Keratinocyte (primary cell): Measurements from ENCODE around the gene ALPP. TPM values are rescaled to one million over a fixed set of nuclear protein-coding genes. Genes with fewer than 3 reads are reported as not detected.

Source experiments
- DNase-seq: peaks from one replicate; pipeline ENCODE4 v3.0.0-alpha.2; 2011; ENCODE audit warnings: low read depth, missing footprints, low spot score
- FAIRE-seq: peaks from 2 replicates; lab custom pipeline; 2011; peaks lifted over from hg19 to GRCh38; lab: Jason Lieb, UNC
- H2AFZ ChIP-seq: 2 replicates; pipeline ENCODE4 v1.6.0; 2012; ENCODE audit warnings: low read length, control low read depth, inconsistent platforms; ENCODE audit not compliant: control insufficient read depth
- H3K27ac ChIP-seq: 2 replicates; pipeline ENCODE4 v1.5.1; 2011; ENCODE audit warnings: low read length; ENCODE audit not compliant: control insufficient read depth, insufficient read depth
- H3K27me3 ChIP-seq: 3 replicates; pipeline ENCODE4 v1.6.0; 2011; ENCODE audit warnings: low read length; ENCODE audit not compliant: control insufficient read depth, insufficient read depth; ENCODE audit errors: extremely low read depth
- H3K36me3 ChIP-seq, 2 experiments: 2 replicates in 1 of 2; 3 replicates in 1 of 2; pipeline ENCODE4 v1.5.1; 2011; ENCODE audit warnings: low read length in 2 of 2, mild to moderate bottlenecking in 1 of 2; ENCODE audit not compliant: control insufficient read depth in 2 of 2, insufficient read depth in 2 of 2; ENCODE audit errors: extremely low read depth in 1 of 2
- H3K4me1 ChIP-seq: 3 replicates; pipeline ENCODE4 v1.5.1; 2011; ENCODE audit warnings: low read length; ENCODE audit not compliant: control insufficient read depth, insufficient read depth; ENCODE audit errors: extremely low read depth
- H3K4me2 ChIP-seq: 3 replicates; pipeline ENCODE4 v1.6.0; 2011; ENCODE audit warnings: low read depth, low read length; ENCODE audit not compliant: control insufficient read depth, insufficient read depth; ENCODE audit errors: extremely low read depth
- H3K4me3 ChIP-seq, 3 experiments: fragments of 200-600 bp in 1 of 3; sonication (generic) in 1 of 3; 2 replicates in 2 of 3; 3 replicates in 1 of 3; pipeline ENCODE4 v1.5.1; 2011 to 2016; ENCODE audit warnings: low read length in 3 of 3, mild to moderate bottlenecking in 3 of 3, control low read depth in 2 of 3, inconsistent platforms in 1 of 3, low read depth in 1 of 3, mixed read lengths in 1 of 3, mixed run types in 1 of 3, moderate library complexity in 1 of 3; ENCODE audit not compliant: control insufficient read depth in 2 of 3, insufficient read depth in 2 of 3; ENCODE audit errors: extremely low read depth in 1 of 3
- H3K79me2 ChIP-seq: 2 replicates; pipeline ENCODE4 v1.6.0; 2012; ENCODE audit warnings: low read length; ENCODE audit not compliant: control insufficient read depth, insufficient read depth
- H3K9ac ChIP-seq: 3 replicates; pipeline ENCODE4 v1.6.0; 2011; ENCODE audit warnings: low read length; ENCODE audit not compliant: control insufficient read depth, insufficient read depth; ENCODE audit errors: extremely low read depth
- H3K9me1 ChIP-seq: 3 replicates; pipeline ENCODE4 v1.6.0; 2011; ENCODE audit warnings: low read length; ENCODE audit not compliant: control insufficient read depth, insufficient read depth; ENCODE audit errors: extremely low read depth
- H3K9me3 ChIP-seq: 2 replicates; pipeline ENCODE4 v1.5.1; 2012; ENCODE audit warnings: low read depth, low read length; ENCODE audit not compliant: control insufficient read depth
- H4K20me1 ChIP-seq: 3 replicates; pipeline ENCODE4 v1.6.0; 2011; ENCODE audit warnings: low read length; ENCODE audit not compliant: control insufficient read depth, insufficient read depth; ENCODE audit errors: extremely low read depth
- CTCF ChIP-seq, 3 experiments: IDR thresholded peaks in 1 of 3; conservative IDR thresholded peaks in 1 of 3; optimal IDR thresholded peaks in 1 of 3; 2 replicates in 2 of 3; 3 replicates in 1 of 3; pipeline versions ENCODE3 to v1.5.1; 2011; ENCODE audit warnings: low read length in 3 of 3, mild to moderate bottlenecking in 3 of 3, moderate library complexity in 2 of 3, control low read depth in 1 of 3, inconsistent platforms in 1 of 3; ENCODE audit not compliant: insufficient read depth in 2 of 3; ENCODE audit errors: extremely low read depth in 1 of 3
- EZH2 ChIP-seq: IDR thresholded peaks from one replicate; pipeline ENCODE4 v1.6.1; 2012; ENCODE audit warnings: inconsistent platforms, mild to moderate bottlenecking, low read length, moderate library complexity
- dilution Hi-C: fragments of 300-500 bp; cut with MboI; formaldehyde crosslinking; loops from one replicate; pipeline ENCODE4 v1.7.0; 2020; ENCODE audit warnings: low sequenced_read_pairs; ENCODE audit not compliant: extremely low pct_ligation_motif_present
- polyA plus RNA-seq, 5 experiments: library from polyadenylated mRNA; depleted of rRNA in 3 of 5; stranded (reverse) in 3 of 5; stranded (forward) in 1 of 5; unstranded in 1 of 5; fragments of >200 nt; gene quantifications; 1 replicate in 1 of 5; 2 replicates in 3 of 5; 3 replicates in 1 of 5; pipeline versions ENCODE4 v1.2.1 to v1.2.3, GENCODE V29; 2011 to 2012; ENCODE audit warnings: missing spikeins in 2 of 5, low read depth in 1 of 5, low replicate concordance in 1 of 5

ALPP gene
- polyA plus RNA-seq, 1 donor (not counting 4 experiments of a cell fraction or from before 2014, with no cell fraction given), result not detected

- Histone ChIP-seq H4K20me1 (no peaks in the 10 kb centered on the region), H3K36me3 (no peaks in the 10 kb centered on the region), H3K4me1 (no peaks in the 10 kb centered on the region), H3K4me3 (no peak overlapping the region), H3K9me1 (no peaks in the 10 kb centered on the region), H3K27me3 (peaks cover 84% of the 10 kb centered on the region), H3K9ac (no peak overlapping the region), H3K4me2 (no peak overlapping the region), H3K9me3 (no peaks in the 10 kb centered on the region), H3K27ac (no peak overlapping the region), H2AFZ (no peak overlapping the region), H3K79me2 (no peaks in the 10 kb centered on the region)
- DNase-seq (no peak), FAIRE-seq (no peak)
- dilution Hi-C loops, result no loop called here
- TF ChIP-seq EZH2 (peak; percentile 80), CTCF (optimal IDR thresholded peaks at IDR 0.05 in 1 of 3, IDR thresholded peaks at IDR 0.05 in 1 of 3, conservative IDR thresholded peaks at IDR 0.05 in 1 of 3; ENCODE audit: extremely low read depth in 1 of 3, insufficient read depth in 2 of 3, low read length in 3 of 3) (no peak)
Measured at GRCh38 chr2:232386740-232387450, 8.3 kb downstream of the ALPP start.

- dilution Hi-C loops, result no loop called here
- FAIRE-seq (no peak), DNase-seq (no peak)
- H3K4me3 ChIP-seq, result no peak overlapping the region
- no peaks in the 10 kb centered on the region for H3K9me3 ChIP-seq
- no peaks in the 10 kb centered on the region for H3K36me3 ChIP-seq
- H3K27me3 ChIP-seq, result peaks cover 76% of the 10 kb centered on the region
- H4K20me1 ChIP-seq, result no peaks in the 10 kb centered on the region
- no peaks in the 10 kb centered on the region for H3K9me1 ChIP-seq
- no peak overlapping the region for H3K4me2 ChIP-seq
- TF ChIP-seq EZH2, result peak; percentile 90
- TF ChIP-seq CTCF (optimal IDR thresholded peaks at IDR 0.05 in 1 of 3, IDR thresholded peaks at IDR 0.05 in 1 of 3, conservative IDR thresholded peaks at IDR 0.05 in 1 of 3; ENCODE audit: extremely low read depth in 1 of 3, insufficient read depth in 2 of 3, low read length in 3 of 3), result no peak
- H3K27ac ChIP-seq, result no peak overlapping the region
- H3K9ac ChIP-seq, result no peak overlapping the region
- no peak overlapping the region for H2AFZ ChIP-seq
- no peaks in the 10 kb centered on the region for H3K79me2 ChIP-seq
- H3K4me1 ChIP-seq, result no peaks in the 10 kb centered on the region
Measured at GRCh38 chr2:232387451-232388171, 9.1 kb downstream of the ALPP start.
